Measurements from ENCODE around the gene ZNF141.

DNA sequence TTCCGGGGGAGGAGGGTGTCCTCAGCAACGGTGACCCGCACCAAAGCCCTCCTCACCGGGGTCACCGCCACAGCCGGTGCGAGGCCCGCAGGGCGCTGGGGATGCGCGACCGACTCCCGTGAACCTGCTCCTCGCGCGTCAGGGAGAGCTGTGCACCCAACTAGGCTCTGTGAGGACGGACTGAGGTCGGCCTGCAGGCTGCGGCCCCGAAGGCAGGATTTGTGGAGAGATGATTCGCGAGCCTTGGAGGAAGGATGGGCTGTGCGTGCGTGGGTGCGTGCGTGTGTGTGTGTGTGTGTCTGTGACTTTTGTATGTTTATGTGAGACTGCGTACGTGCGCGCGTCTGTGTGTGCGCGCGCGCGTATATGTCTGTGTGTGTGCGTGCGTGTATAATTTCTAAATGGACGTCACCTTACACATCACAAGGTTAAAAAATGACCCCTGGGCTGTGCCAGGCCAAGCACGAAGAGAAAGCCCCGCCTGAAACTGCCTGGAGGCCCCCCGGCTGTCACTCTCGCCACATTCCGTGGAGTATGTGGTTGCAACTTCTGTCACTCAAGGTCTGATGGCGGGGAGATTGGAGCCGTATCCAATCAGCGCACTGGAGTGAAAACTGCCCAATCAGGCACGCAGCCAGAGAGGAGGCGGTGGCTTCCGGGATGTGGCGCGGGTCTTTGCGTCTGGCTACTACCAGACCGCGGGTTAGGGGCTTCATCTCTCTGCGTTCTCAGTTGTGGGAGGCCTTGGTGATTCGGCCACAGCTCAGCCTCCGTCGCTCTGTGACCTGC is at the start of gene ZNF141:
- no peak for TF ChIP-seq CTCF (conservative IDR thresholded peaks at IDR 0.05; ENCODE audit: low read length)
- no peak for TF ChIP-seq EZH2phosphoT487 (IDR thresholded peaks at IDR 0.05; ENCODE audit: borderline replicate concordance)

Data from Loucy (cell line).